Stimulated activated naive CD8-positive, alpha-beta T cell treated with anti-CD3 and anti-CD28 coated beads, Interleukin-15, Interleukin-2, amounts not matched to agents 100 U/mL and 50 U/mL, for 24 hours (primary cell): ENCODE data around the gene TXNDC5.

Source experiments
- ATAC-seq: fragments of 150-1000 bp; cut with Tn5 transposase; one replicate; pipeline ENCODE4 v1.10.0; 2021
- DNase-seq: peaks from one replicate; pipeline ENCODE4 v3.0.0; 2021

TXNDC5 gene

DNA sequence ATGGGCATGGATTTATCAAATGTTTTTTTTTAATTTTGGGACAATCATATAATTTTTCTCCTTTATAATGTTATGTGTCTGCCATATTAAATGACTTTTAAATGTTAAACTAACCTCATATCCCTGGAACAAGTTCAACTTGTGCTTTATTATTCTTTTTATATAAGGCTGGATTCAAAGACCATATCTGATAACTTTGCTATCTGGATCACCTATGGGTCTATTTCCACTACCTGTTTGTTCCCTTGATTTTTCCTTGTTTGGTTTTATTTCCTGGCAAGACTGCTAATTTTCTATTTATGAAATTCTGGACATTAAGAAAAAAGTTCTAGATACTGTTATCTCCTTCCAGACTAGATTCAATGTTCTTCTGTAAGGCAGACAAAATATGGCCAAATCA lies 58.8 kb downstream of the TXNDC5 start:
- no peak for ATAC-seq
- DNase-seq: no peak

DNA sequence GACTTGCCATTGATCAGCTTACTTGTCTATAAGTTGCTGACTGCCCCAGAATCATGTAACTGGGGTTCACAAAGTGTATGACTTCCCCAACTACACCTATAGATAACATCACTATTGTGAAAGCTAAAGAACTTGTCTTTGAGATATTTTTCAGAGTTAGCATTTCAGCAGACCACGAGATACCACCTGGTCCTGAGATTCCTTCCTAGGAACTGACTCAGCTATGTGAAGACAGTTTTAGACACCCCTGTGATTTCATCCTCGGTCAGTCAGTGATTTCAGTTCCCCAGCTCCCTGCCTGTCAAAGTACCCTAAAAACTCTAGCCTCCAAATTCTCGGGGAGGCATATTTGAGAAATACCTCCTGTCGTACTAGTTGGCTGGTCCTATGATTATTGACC lies 62.4 kb downstream of the TXNDC5 start:
- ATAC-seq: no peak
- DNase-seq: no peak

DNA sequence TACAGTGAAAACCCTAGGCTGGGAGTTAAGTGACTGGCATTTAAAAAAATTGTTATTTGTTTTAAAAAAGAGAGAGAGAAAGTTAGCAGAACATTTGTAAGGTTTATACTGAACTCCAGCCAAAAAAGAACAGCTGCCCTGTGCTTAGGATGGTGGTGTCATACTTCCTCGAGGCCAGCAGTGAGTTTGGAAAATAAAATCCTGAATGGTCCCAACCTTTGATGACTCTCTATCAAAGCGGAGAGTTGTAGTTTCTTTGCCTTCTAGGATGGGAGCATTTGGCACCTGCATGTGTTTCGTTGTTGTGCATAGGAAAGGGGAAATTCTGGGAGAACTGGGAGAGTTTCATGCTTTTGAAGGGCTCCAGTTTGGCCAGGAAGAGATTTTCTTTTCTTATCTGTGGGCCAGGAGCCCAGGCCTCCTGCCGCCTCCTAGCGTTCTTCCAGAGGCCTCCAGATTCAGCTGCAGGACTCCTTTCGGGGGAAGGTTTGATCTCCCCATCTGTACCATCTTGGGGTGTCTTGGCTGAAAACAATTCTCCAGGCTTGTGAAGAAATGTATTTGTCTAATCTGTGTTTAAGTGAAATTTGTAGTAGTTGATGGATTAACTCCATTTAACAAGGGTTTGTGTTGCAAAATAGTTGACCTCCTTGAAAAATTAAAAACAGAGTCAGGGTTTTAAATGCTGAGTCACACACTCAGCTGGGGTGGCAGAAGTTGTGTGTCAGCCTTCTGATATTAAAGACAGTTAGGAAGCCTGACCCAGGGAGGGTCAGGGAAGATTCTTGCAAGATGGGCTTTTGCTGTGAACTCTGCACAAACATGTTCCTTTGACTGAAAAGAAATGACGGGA lies 63.4 kb downstream of the TXNDC5 start:
- ATAC-seq: no peak
- DNase-seq: no peak

DNA sequence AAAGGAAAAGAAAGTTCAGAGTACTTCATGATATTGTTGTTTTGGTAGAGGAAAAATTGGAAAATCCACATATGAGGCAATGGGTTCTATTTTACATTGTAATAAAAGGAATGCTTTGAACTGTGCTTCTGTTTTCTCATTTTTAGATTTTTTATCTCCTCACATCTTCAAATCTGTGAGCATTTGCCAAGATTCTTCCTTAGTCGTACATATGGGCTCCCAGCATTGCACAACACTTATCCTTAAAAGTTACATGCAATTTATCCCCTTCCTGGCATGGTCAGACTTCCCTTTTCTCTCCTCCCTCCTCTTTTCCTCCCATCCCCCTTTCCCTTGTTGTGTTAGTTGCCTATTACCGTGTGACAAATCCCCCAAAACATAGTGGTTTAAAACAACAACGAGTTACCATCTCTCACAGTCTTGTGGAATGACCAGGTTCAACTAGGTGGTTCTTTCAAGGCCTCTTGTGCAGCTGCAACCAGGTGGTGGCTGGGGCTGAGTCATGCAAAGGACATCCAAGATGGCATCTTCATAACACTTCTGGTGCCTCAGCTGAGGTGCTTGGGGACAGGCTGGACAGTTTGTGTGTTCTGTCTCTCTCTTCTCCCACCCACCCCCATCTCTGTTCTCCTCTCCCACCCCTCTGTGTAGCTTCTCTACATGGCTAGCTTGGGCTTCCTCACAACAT lies 68.7 kb downstream of the TXNDC5 start:
- DNase-seq (no peak), ATAC-seq (peak; percentile 36)

DNA sequence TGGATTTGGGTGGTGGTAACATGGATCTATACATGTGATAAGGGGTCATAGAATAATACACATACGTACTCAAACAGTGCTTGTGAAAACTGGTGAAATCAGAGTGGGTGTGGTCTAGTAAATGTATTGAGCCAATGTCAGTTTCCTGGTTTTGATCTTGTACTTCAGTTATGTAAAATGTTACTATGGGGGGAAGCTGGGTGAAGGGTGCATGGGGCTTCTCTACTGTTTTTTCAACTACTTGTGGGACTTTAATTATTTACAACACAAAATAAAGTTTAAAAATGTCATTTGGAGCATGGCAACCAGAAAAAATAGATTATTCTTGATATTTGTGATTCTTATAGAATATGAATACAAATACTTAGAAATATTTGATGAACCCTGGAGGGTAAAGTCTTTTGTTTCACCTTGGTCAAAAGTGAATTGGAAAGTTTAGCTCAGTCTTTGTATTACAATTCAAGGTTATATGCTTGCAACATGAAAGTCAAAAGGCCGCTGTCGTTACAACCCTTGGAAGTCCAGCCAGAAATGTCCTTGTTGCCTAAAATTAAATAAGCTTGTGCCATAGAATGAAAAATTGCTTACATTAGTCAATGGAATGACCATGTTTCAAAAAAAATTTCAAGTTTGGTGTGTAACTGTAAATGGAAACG lies 74.1 kb downstream of the TXNDC5 start:
- DNase-seq (no peak), ATAC-seq (no peak)

DNA sequence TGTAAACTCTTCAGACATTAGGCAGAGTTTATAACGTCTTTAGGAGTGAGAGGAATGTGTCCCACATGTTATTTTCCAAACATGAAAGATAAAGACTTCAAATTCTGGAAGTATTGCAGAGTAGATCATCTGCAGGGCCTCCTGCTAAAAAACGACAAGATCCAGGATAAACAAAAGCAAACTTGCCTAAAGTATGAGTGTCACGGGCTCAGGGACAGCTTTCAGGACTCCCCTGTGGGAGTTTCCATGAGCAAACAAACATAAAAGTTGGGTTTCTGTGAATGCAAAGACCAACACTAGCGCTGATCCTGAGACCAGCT lies 76.9 kb downstream of the TXNDC5 start:
- DNase-seq: no peak
- ATAC-seq: no peak

DNA sequence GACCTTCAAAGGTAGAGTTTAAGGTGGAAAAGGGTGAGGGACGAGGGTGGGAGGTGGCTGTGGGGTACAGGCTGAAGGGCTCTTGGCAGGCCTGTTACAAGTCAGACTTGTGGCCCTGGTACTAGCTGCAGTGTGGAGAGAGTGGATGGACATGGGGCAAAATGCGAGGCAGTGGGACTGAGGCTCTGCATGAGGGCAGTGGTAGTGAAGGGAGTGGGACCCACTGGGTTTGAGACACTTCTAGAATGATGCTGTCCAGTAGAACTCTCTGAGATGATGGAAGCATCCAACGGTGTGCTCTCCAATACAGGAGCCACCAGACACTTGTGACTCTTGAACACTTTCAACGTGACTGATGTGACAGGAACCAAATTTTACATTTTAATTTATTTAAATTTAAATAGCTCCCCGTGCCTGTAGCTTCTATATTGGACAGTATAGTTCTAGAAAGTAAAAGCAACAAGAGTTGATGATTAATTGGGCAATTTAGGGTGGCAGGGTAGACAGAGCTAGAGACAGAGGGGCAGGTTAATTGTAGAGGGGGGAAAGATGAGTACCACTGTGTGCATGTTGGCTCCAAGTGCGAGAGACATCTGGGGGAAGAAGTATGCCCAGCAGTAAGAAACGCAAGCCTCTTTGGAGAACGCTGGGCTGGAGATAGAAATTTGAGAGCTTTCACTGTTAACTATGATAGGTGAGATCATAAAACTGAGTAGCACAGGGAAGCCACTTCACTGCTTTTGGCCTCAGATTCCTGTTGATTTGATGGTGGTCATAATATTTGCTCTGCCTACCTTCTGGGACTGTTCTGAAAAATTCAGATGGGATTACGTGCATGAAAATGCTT lies 77.5 kb downstream of the TXNDC5 start:
- no peak for DNase-seq
- no peak for ATAC-seq
